ENCODE data around the gene BCKDK. TPM values are rescaled to one million over a fixed set of nuclear protein-coding genes. Genes with fewer than 3 reads are reported as not detected.
"Not testable (repeated sequence)": the region's sequence is repeated elsewhere in the genome, so short reads cannot be mapped to it uniquely, and the experiment has no call there.

Gene BCKDK
- total and polyA plus RNA-seq, 4 donors = 16.2 to 61.8 (median 33.9) TPM

- Histone ChIP-seq H3K9me3 (ENCODE audit: control insufficient read depth in 4 of 4, insufficient read depth in 3 of 4, low read length in 3 of 4) (no peaks in the 10 kb centered on the region), H3K4me3 (peak overlapping the region; percentile 74), H3K9ac (ENCODE audit: insufficient read depth in 1 of 2, low read length in 2 of 2) (peak overlapping the region; percentile 58 to 73), H3K36me3 (ENCODE audit: control insufficient read depth in 4 of 4, insufficient read depth in 4 of 4, low read length in 4 of 4) (peaks cover 0 to 10% (median 2%) of the 10 kb centered on the region in 4 donors), H3K27me3 (ENCODE audit: control insufficient read depth in 3 of 3, insufficient read depth in 3 of 3, low read length in 2 of 3) (no peaks in the 10 kb centered on the region), H3K27ac (ENCODE audit: low read depth in 1 of 2, low read length in 1 of 2) (peak overlapping the region; percentile 80 to 86), H3K4me1 (ENCODE audit: control insufficient read depth in 5 of 5, insufficient read depth in 5 of 5, low read length in 5 of 5) (peaks cover 0 to 4% (median 3%) of the 10 kb centered on the region in 5 donors)
- DNase-seq (peak in 2 of 3 donors; percentile 23 to 38), ATAC-seq (ENCODE audit: insufficient read depth, low FRiP score) (no peak)
- TF ChIP-seq, protein P1, sequence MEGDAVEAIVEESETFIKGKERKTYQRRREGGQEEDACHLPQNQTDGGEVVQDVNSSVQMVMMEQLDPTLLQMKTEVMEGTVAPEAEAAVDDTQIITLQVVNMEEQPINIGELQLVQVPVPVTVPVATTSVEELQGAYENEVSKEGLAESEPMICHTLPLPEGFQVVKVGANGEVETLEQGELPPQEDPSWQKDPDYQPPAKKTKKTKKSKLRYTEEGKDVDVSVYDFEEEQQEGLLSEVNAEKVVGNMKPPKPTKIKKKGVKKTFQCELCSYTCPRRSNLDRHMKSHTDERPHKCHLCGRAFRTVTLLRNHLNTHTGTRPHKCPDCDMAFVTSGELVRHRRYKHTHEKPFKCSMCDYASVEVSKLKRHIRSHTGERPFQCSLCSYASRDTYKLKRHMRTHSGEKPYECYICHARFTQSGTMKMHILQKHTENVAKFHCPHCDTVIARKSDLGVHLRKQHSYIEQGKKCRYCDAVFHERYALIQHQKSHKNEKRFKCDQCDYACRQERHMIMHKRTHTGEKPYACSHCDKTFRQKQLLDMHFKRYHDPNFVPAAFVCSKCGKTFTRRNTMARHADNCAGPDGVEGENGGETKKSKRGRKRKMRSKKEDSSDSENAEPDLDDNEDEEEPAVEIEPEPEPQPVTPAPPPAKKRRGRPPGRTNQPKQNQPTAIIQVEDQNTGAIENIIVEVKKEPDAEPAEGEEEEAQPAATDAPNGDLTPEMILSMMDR (IDR thresholded peaks at IDR 0.05; ENCODE audit: control extremely low read depth, extremely low read depth) = no peak
- 1 to 2% methylated on average over 20 of the region's 20 CpGs for WGBS, 2 donors
Observed at GRCh38 chr16:31094088-31094423, 14.1 kb upstream of the BCKDK start.

- Histone ChIP-seq H3K4me3 (peak within 1 kb of the TSS; percentile 74), H3K27me3 (ENCODE audit: control insufficient read depth in 3 of 3, insufficient read depth in 3 of 3, low read length in 2 of 3) (no peaks in the 10 kb centered on the region), H3K27ac (ENCODE audit: low read depth in 1 of 2, low read length in 1 of 2) (peak within 1 kb of the TSS; percentile 80 to 86), H3K9me3 (ENCODE audit: control insufficient read depth in 4 of 4, insufficient read depth in 3 of 4, low read length in 3 of 4) (no peaks in the 10 kb centered on the region), H3K9ac (ENCODE audit: insufficient read depth in 1 of 2, low read length in 2 of 2) (peak within 1 kb of the TSS; percentile 58 to 73), H3K4me1 (ENCODE audit: control insufficient read depth in 5 of 5, insufficient read depth in 5 of 5, low read length in 5 of 5) (peaks cover 0 to 4% (median 3%) of the 10 kb centered on the region in 5 donors), H3K36me3 (ENCODE audit: control insufficient read depth in 4 of 4, insufficient read depth in 4 of 4, low read length in 4 of 4) (peaks cover 0 to 7% (median 2%) of the 10 kb centered on the region in 4 donors)
- ATAC-seq (ENCODE audit: insufficient read depth, low FRiP score) = peak; percentile 95
- DNase-seq = peak; percentile 93 to 95 (median 94)
- 0% methylated on average over 62 to 69 of the region's 69 CpGs for WGBS, 2 donors
- TF ChIP-seq, protein P1 (IDR thresholded peaks at IDR 0.05; ENCODE audit: control extremely low read depth, extremely low read depth) = no peak
Observed at GRCh38 chr16:31094424-31095120, 13.6 kb upstream of the BCKDK start, which contains the start of gene VKORC1. Gene VKORC1 (minus strand): TSS chr16:31094797. CDS start chr16:31094729, 68 bp downstream.

GRCh38 chr16:31099860-31100638 lies 8.1 kb upstream of the BCKDK start:
- ATAC-seq (ENCODE audit: insufficient read depth, low FRiP score) (no peak), DNase-seq (no peak)
- Histone ChIP-seq H3K36me3 (ENCODE audit: control insufficient read depth in 4 of 4, insufficient read depth in 4 of 4, low read length in 4 of 4) (no peaks in the 10 kb centered on the region), H3K9ac (ENCODE audit: insufficient read depth in 1 of 2, low read length in 2 of 2) (no peak overlapping the region), H3K9me3 (ENCODE audit: control insufficient read depth in 4 of 4, insufficient read depth in 3 of 4, low read length in 3 of 4) (no peaks in the 10 kb centered on the region), H3K4me3 (no peak overlapping the region), H3K27me3 (ENCODE audit: control insufficient read depth in 3 of 3, insufficient read depth in 3 of 3, low read length in 2 of 3) (no peaks in the 10 kb centered on the region), H3K27ac (ENCODE audit: low read depth in 1 of 2, low read length in 1 of 2) (no peak overlapping the region), H3K4me1 (ENCODE audit: control insufficient read depth in 5 of 5, insufficient read depth in 5 of 5, low read length in 5 of 5) (no peaks in the 10 kb centered on the region)
- 63 to 84% methylated on average over 4 of the region's 4 CpGs for WGBS, 2 donors
- TF ChIP-seq, protein P1 (IDR thresholded peaks at IDR 0.05; ENCODE audit: control extremely low read depth, extremely low read depth) = no peak

DNA sequence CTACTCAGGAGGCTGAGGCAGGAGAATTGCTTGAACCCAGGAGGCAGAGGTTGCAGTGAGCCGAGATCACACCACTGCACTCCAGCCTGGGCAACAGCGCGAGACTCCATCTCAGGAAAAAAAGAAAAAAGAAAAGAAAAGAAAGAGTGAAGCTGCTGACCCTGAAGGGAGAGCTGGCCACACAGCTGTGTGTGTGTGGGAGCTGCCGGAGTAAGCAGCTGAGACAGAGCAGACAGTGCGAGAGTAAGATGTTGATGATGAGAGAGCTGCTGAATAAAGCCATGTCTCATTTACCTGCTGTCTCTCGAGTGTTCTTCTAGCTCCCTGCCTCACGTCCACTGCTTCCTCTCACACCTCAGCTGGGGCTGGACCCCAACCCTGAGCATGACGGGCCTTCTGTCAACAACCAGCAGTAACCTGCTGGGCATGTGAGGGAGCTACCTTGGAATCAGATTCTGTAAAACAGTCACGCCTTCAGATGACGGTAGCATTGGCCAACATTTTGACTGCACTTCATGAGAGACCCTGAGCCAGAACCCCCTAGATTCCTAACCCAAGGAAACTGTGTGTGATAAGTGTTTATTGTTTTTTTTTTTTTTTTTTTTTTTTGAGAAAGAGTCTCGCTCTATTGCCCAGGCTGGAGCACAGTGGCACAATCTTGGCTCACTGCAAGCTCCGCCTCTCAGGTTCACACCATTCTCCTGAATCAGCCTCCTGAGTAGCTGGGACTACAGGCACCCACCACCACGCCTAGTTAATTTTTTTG lies 7.1 kb upstream of the BCKDK start:
- H3K9ac ChIP-seq (ENCODE audit: insufficient read depth in 1 of 2, low read length in 2 of 2); ATAC-seq (ENCODE audit: insufficient read depth, low FRiP score); H3K36me3 ChIP-seq (ENCODE audit: control insufficient read depth in 4 of 4, insufficient read depth in 4 of 4, low read length in 4 of 4); H3K4me1 ChIP-seq (ENCODE audit: control insufficient read depth in 5 of 5, insufficient read depth in 5 of 5, low read length in 5 of 5); H3K9me3 ChIP-seq (ENCODE audit: control insufficient read depth in 4 of 4, insufficient read depth in 3 of 4, low read length in 3 of 4); DNase-seq; H3K27ac ChIP-seq (ENCODE audit: low read depth in 1 of 2, low read length in 1 of 2); H3K4me3 ChIP-seq; H3K27me3 ChIP-seq (ENCODE audit: control insufficient read depth in 3 of 3, insufficient read depth in 3 of 3, low read length in 2 of 3): not testable (repeated sequence)
- WGBS, 2 donors = 82 to 88% methylated on average over 13 of the region's 13 CpGs

Measured in lung (tissue), 12 donors.